CD4-positive, alpha-beta T cell treated with Interleukin-17A for 4 hours (primary cell): ENCODE data around the gene POC1B.

Experiments
- DNase-seq: peaks from one replicate; pipeline ENCODE4 v3.0.0-alpha.2; 2020; ENCODE audit warnings: mixed read lengths

The POC1B gene

DNA sequence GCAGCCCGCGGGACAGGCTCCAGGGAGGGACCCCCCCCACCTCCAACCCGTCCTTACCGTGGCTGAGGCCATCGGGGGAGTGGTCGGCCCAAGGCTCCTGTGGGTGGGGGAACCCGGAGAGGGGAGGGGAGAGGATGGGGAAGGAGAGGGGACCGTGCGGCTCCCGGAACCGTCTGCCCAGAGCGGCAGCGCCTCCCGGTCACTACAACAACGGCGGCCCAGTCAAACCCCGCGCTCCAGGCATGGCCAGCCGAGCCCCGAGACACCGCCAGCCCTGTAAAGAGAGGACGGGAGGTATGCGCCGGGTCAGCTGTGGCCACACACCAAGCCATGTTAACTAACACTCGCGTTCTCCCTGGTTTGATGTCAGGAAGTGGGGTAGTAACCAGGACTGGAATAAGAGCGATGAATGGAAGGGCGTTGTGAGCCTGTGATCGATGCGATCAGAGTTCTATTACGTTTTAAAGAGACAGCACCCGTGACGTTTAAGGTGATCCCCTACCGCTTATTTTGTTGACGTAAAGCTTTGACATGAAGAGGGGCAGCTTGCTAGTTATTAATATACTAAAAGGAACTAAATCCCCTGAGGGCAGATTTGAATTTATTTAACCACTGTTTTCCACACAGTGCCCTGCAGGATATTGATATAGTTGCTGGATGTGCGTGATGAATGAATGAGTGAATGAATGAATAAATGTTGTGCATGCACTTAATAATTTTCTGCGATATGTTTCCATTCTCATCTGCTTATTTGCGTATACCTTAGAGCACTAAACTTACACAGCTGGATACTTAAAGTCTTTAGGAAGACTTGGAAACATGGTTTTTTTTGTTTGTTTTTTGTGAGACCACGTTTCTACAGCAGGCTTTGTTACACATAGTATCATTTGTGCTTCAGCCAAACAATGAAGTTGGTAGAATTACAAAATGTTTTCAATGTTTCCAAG lies at the start of gene POC1B:
TSS of gene POC1B (minus strand) at position 224 of the 947 bp plus-strand sequence. CDS start at position 72, 152 bp downstream.
- peak; percentile 75 for DNase-seq

DNA sequence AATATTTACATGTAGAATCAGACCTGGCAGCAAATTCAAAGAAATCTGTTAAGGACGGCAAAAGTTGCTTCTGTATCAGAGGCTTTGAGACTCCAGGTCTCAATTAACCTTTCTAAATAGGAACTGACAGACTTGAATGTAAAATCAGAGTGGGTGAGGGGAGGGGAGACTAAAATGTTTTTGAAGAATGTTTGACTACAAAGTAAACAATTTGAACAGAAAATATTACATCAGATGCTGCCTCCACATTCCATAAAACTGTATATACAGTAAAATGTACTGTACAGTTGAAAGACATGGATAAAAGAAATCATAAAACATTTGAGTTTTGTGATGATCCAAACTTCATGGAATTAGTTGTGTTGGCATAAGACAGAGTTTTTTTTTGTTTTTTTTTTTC lies 49.5 kb upstream of the POC1B start:
- no peak for DNase-seq

DNA sequence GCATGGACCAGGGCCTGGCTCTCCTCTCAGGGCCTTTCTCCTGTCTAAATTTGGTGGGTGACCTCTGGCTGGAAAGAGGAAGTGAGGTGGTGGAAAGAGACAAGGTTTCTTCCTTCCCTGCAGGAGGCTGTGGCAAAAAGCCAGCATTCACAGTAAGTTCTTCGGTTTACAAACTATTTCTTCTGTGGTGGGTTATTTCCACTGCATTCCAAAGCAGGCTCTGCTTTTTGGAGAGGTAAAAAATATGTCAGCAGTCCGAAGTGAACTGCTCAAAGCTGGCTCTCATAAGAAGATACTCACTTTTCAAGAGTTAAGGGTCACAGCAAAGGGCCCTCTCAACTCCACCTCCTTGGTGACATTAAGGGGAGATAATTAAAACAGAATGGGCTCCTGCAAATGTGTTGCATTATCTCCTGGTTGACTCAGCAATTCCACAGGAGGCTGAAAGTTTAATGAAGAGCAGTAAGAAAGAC lies 48.9 kb upstream of the POC1B start:
- no peak for DNase-seq

DNA sequence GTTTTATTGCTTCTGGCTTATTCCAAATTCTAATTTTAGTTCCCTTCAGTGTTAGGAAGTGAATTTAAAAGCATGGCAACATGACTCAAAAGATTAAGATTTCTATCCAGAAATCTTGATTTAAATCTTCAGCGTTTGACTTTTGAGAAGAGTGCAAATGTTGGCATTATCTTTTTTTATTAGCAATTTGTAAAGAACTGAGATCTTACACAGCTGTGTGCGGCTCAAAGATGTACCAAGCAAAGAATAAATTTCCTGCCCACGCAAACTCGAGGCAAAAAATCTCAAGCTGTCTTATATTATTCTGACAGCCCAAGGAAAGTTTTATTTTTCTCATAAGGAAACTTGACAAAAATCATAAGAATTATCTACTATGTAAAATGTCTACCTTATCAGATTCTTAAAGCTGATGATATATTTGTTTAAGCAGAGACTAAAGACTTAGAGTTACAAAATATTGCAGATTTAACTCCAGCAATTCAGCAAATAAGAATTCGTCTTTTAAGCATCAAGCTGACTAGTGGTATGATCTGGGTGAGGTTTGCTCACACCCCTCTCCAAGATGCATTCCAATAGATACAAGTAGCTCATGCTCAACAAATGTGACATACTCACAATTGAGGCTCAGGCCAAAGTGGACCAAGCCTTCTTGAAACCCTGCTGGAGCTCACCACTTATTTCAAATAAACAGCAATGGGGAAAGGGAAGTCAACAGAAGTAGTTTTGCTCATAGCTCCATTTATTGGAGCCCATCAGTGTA lies 47.4 kb upstream of the POC1B start:
- no peak for DNase-seq

DNA sequence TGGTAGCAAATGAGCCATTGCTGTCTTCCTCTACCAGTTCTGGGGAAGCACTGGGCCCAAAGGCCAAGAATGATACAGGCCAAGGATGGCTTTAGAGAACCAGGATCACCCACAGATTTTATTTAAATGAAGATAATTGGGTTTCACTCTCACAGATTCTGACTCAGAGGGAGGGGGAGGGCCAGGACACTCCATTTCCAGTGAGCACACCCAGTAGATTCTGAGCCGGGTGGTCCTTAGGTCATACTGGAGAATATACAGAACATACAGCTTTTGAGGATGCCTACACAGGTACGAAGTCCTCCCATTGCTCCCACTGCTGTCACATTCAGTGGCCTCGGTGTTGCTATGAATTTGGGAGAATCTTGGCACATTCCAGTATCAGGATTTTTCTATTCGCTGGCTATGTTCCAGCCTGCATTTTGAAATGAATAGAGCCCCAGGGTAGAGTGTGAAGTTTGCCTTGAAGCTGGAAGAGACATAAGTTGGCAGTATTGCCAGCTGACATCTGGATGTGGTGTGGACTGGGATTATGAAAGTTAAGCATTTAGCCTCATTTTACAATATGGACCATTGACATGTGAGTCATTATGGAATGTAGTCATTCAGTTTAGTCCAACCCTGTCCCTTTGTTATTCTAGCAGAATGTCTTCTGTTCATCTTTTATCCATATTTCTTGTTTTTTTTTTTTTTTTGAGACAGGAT lies 45.8 kb upstream of the POC1B start:
- no peak for DNase-seq

DNA sequence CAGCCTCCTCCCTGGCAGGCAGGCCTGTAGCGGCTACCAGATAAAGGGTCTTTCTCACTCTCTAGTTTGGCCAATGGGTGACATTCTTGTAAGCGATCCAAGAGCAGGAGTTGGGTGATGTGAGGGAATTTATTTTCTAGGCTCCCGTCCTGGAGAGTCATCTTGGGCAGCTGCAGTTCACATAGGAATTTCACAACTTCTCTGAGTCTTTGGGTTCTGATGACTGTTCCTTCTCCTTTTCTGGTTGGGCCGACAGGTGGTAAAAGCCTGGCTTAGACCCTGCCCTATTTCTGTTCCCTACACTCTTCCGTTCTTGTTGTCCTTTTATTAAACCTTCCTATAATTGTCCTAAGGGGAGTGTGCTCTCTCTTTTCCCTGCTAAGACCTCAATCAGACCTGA lies 42.6 kb upstream of the POC1B start:
- DNase-seq, result no peak

DNA sequence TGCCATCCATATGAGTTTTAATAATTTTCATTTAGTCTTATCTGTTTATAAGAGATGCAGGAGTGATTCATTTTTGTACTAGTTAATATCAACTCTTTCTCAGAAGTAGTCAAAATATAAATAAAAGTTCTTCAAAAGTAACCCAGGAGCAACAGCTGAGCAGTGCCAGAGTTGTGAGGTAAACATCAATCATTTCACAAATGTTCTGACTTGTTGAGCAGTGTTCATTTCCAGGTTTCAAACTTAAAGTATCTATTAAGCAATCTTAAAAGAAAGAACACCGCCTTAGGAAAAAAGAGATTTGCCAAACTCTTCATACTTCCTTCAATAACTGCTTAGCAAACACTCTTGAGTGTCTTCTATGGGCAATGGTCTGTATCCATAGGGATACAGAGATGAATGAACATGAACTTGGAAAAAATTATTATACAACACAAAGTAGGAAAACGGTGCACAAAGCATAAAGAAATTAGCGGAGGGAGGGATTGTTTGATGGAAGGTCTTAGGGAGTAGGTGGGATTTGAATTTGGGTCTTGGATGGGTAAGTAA lies 41.9 kb upstream of the POC1B start:
- no peak for DNase-seq

DNA sequence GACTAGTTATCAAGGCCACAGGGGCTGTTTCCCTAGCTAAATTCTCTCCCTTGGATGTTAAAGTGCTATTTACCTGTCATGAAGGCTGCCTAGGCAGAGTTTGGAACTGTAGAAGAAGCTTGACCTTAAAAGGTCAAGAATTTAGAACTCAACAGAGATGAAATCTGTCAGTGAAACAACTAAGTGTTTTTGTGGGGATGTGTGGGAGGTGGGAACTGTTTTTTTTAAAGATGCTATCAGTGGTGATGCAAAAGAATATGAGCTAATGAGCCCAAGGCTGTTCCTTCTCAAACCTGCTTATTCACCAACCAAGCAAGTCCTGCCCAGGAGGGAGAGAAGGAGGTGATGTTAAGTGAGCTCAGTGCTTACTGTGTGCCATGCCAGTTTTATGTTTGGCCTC lies 40.8 kb upstream of the POC1B start:
- no peak for DNase-seq

DNA sequence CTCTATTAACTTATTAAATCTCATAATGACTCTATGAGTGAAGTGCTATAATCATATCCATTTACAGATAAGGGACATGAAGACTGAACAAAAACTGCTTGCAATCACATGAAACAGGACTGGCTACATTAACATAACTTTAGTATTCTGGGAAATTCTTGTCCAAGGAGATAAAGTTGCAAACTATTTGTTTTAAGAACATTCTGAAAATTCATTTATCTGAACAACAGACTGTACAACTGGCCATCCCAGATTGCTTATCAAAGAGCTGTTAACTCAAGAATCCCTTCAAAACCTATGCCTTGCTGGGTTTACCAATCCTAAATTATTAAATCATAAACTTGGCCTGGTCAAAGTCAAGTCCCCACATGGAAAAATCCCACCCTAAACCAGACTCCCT lies 39.2 kb upstream of the POC1B start:
- DNase-seq, result no peak

DNA sequence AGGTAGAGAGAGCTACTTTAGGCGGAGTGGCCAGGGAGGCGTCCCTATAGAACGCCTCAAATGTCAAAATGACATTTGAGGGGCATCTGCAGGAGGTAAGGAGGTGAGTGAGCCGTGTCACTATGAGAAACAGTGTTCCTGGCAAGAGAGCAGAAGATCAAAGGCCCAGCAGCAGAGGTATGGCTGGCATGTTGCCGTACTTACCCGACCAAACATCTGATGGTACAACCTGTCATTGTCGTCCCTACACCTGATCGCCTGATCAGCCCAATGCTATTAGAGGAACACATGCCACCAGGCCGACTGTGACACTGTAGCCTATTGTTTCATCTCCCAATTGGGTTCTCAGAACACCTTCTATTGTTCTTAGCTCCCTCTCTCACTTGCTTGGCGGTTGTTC lies 33.9 kb upstream of the POC1B start:
- no peak for DNase-seq

DNA sequence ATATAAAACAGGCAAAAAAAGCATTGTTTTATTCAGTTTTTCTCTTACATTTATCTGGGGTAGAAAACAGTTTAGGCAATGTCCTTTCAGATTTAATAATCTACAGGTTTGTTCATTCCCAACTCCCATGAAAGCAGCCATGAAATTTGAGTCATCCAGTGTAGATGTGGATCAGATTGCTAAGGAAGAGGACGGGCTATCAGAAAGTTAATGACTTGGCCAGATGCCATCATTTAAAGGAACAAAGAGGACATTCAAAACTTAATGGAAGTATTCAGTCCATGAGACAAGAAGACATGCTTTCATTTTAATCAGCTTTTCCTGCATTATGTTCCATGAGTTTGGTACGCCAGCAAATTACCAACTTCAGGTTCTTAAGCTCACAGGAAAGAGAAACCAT lies 31.1 kb upstream of the POC1B start:
- no peak for DNase-seq

DNA sequence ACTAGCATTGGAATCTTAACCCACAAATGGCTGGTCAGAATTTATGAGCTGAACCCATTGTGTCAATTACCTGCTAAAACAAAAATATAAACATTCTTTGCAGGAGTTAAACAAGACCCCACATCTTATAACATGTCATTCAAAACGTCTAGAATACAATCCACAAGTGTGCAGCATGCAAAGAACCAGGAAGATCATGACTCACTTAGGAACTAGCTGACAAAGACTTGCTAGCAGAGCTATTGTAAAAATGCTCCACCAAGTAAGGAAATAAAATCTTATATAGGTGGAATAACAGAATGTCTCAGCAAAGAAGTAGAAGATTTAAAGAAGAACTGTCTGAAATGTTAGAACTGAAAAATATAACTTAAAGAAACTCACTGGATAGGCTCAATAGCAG lies 26.5 kb upstream of the POC1B start:
- DNase-seq, result no peak

DNA sequence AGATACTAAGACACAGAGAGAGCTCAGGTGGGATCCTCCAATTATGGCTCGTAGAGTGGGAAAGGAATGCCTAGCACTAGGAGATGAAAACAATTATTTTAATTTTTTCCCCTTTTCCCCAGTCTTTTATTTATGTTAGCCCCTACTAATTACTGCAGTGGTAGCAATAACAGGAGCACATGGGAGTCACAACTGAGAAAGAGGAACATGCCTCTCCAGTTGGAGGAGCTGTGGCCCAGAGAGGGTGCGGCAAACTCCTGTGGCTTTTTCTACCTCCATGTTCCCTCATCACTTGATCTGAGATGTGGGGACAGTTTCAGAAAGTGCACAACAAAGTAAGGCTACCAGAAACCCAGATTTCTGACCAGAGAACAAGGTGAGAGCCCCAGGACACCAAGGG lies 25.9 kb upstream of the POC1B start:
- DNase-seq, result no peak

DNA sequence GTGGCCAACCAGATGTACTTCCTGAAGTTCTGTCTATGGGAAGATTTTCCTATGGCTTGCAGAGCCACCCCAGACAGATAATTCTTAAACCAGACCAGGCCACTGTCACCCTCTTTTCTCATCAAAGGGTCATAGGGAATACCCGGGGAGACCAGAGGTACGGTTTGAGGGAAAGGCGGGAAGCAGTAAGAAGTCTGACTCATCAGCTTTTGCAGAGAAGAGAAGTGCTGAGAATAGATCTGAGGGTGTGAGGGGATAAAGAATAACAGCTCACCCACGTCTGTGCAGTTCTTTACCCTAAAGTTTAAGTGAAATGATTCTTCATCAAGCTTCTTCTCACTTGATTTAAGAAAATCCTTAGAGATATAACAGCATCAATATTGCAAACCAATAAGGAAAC lies 21.3 kb upstream of the POC1B start:
- DNase-seq, result no peak

DNA sequence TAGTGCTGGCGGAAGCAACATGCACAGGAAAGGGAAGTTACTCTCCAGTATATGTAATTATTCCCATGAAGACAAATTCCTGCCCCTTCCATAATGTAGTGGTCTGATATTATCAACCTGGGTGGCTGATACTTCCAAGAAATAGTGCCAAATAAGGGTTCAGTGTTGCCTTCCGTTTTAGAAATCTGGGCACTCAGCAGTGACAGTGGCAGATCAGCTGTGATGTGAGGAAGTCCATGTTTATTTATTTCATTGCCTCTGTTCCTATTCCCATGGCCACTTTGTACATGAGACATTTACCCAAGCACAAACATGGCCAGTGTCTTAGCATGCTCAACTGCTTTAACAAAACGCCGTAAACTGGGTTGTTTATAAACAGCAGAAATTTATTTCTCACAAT lies 20.3 kb upstream of the POC1B start:
- DNase-seq, result no peak

DNA sequence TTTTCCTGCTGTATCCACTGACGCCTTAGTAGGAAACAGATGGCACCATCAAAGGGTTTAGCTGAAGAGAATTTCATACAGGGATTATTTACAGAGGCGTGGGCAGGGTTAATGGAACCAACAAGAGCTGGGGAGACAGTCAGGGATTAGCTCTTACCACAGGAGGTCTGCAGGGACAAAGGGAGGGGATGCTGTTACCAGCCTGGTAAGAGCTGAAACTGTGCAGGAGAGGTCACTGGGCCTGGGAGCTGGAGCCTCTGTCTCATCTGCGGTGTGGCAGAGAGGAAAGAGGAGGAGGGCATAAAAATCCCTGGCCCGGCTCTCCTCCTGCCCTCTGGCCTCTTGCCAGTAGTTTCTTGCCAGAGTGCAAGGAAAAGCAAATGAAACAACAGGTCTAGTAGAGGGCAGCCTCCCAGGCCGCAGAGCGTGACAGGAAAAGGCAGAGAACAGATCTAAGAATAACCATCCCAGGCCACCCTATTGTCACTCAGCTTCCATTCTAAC lies 18.9 kb upstream of the POC1B start:
- DNase-seq, result no peak

DNA sequence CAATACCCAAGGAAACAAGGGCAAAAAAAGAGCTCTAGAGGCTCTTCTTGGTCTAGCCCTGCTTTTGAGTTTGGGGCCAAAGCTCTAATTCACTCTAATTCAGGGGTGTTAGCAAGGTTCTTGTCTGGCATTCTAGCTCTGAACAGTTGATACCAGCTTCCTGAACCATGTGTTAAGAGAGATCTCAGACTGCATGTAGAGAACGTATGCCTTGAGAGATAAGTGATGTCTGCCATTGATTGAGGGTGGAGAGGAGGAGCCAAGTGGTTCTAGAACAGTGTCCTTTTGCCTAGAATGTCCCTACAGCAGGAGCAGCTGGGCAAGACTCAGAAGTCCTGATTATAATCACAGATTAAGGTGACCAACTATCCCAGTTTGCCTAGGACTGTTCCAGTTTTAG lies 18.2 kb upstream of the POC1B start:
- no peak for DNase-seq

DNA sequence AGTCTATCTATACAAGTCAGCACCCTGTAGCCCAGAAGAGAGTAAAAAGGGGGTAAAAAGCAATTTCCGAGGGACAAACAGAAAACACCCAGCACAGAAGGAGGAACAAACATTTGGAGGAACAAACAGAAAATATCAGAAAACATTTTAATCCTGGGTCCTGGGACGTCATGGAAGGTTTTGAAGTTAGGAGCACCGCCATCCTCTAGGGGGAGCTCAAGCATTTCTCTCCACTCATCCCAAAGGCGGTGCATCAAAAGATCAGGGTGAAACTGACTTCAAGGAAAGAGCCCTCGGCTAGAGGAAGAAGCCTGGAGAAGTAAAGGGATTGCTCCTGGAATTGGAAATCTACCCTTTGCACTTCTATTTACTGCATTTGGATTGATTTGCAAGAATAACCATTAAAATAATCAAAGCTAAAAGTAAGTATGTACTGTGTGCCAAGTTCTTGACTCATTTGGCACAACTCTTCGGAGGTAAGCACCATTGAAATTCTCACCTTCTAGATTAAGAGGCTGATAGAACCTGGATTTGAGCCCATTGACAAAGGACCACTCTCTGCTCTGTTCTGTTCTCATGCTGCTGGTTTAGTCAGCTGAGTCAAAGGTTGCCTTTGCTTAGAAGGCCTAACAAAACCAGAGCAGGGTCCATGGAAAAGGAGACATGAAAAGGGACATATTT lies 17.2 kb upstream of the POC1B start:
- DNase-seq, result peak; percentile 76

DNA sequence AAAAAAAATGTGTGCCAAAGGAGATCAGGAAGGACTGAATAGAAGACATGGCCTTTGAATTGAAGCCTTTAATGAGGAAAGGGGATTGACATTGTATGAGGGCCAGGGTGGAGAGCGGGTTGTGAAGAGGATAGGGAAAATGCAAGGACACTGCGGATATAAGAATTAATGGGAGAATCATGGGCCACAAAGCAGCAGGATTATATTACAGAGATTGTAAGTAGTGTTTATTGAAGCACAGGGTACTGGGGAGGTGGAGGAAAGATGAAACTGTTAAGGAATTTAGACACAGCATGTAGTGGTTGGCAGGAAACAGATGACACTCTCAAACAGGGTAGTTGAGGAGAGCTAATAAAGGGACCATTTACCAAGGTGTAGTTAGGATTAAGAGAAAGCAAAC lies 16.4 kb upstream of the POC1B start:
- no peak for DNase-seq

DNA sequence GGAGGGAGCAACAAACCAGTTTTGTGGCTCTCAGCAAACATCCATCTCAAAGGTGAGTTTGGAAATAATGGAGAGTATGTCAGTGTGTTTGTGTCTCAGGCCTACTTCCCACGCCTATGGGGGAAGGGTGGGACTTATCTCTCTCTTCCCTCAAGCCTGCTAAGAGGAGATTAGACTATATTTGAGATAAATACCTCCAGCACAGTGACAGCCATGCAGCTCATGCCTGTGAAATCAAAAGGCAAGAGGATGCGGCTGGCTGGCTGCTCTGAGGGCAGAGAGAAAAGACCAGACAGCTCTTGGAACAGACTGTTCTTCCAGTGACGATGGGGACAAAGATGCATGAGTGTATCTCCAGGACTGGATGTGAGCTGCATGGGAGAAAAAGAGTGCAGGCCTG lies 14.7 kb upstream of the POC1B start:
- no peak for DNase-seq

DNA sequence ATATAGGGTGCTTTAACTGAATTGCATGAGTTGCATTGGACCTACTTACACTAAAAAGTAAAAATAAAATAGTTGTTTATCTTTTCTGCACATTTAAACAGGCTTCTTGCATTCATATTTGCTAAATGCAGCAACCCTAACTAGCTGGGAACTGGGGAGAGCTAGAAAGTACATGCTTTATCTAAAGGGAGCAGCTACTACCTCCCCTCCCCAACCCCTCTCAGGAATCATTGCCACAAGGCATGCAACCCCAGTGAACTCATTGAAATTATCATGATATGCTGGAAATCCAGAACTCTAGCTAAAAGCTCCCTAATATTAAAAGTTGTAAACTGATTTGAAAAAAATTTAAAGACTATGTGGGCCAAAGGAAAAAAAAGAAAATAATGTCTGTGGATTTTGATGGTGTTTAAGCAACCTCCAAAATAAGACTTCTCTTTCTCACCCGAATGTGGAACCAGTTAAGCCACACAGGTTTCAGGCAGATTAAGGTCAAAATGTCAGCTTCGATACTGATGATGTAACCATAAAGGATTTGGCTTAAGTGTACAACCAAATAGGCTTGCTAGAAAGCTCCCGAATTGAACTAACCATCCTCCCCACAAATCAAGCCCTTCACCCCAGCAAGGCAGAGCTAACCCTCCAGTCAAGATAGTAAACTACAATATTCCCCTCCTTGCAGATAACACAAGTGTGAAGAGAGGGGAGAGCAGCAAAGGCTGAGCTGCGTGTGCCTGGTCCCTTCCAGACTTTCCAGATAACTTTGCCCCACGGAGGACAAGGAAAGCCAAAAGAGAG lies 13.8 kb upstream of the POC1B start:
- DNase-seq, result no peak
